ENCODE results near the gene GLRX. TPM values are rescaled to one million over a fixed set of nuclear protein-coding genes. Genes with fewer than 3 reads are reported as not detected.
A peak's percentile ranks its signal among the peaks of the same experiment; 100 is the strongest.

Gene GLRX
- polyA plus RNA-seq, 3 donors, result 386 to 603 (median 555) TPM

DNA sequence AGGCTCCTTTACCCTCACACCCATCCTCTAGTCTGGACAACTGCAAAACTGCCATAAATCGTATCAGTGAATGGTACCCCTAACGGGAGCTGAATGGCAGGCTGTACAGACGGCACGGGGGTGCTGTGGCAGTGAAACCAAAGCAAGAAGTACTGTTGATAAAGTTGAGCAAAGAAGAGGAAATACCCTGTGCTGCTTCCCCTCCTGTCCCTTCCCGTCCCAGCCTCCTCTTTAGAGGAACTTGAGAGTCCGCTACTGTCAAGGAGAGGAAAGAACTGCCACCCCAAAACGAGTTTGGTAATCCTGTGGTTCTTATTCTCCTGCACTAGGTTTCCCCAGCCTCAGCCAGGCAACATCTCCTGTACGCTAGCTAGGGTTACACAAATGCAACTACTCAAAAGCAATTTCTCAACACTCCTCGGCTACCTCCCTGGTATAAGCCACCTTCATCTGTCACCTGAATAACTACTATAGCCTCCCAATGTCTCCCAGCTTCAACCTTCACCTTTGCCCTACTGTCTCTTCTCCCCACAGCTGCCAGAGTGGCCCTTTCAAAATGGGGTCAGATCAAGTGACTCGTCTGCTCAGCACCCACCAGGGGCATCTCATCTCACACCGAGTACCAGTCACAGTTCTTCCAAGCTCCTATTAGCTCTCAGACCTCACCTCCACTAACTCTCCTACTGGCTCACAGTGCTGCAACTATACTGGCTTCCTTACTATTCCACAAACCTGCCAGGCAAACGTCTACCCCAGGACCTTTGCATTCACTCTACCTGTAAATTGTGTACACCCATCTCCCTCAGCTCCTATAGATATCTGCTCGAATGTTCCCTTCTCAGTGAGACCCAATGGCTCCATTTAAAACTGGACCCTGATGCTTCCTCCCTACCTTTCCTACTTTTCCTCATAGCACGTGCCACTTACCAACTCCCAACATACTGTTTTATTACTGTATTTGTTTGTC lies 4.1 kb downstream of the GLRX start:
- H3K9ac ChIP-seq (ENCODE audit: insufficient read depth, low read length, poor library complexity, severe bottlenecking), result peak overlapping the region; percentile 58

GRCh38 chr5:95817430-95817829 lies 5.1 kb downstream of the GLRX start:
- no peak overlapping the region for H2AFZ ChIP-seq (ENCODE audit: insufficient read depth, low read depth, low read length, poor library complexity, severe bottlenecking)
- intact Hi-C loops (cut with micrococcal nuclease), result loop anchor here in 1 of 2 donors (5.0 kb wide), 1 partner anchor 35 kb away; no protein-coding TSS in a partner anchor

More for the DNA sequence above, 4.1 kb downstream of the GLRX start:
- TF ChIP-seq, protein P1, sequence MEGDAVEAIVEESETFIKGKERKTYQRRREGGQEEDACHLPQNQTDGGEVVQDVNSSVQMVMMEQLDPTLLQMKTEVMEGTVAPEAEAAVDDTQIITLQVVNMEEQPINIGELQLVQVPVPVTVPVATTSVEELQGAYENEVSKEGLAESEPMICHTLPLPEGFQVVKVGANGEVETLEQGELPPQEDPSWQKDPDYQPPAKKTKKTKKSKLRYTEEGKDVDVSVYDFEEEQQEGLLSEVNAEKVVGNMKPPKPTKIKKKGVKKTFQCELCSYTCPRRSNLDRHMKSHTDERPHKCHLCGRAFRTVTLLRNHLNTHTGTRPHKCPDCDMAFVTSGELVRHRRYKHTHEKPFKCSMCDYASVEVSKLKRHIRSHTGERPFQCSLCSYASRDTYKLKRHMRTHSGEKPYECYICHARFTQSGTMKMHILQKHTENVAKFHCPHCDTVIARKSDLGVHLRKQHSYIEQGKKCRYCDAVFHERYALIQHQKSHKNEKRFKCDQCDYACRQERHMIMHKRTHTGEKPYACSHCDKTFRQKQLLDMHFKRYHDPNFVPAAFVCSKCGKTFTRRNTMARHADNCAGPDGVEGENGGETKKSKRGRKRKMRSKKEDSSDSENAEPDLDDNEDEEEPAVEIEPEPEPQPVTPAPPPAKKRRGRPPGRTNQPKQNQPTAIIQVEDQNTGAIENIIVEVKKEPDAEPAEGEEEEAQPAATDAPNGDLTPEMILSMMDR (IDR thresholded peaks at IDR 0.05), result no peak
- Mint-ChIP-seq H3K27me3 (ENCODE audit: low read depth in 3 of 3) (peaks cover 0 to 2% (median 1%) of the 10 kb centered on the region in 3 donors), H3K4me1 (peaks cover 78% of the 10 kb centered on the region), H3K36me3 (peaks cover 45 to 52% of the 10 kb centered on the region in 2 donors), H3K4me3 (peak overlapping the region; percentile 97), H3K27ac (peak overlapping the region; percentile 83 to 97 (median 95)), H3K9me3 (no peaks in the 10 kb centered on the region)
- H2AFZ ChIP-seq (ENCODE audit: insufficient read depth, low read depth, low read length, poor library complexity, severe bottlenecking), result peak overlapping the region; percentile 12
- intact Hi-C loops (cut with micrococcal nuclease), result loop anchor here in 1 of 2 donors (2.0 to 5.0 kb wide), 2 partner anchors 16 to 36 kb away; no protein-coding TSS in a partner anchor
- peak; percentile 84 to 97 (median 96) for DNase-seq
- H3K79me2 ChIP-seq (ENCODE audit: insufficient read depth, low read length), result peaks cover 92% of the 10 kb centered on the region
- H3K4me2 ChIP-seq (replicated peaks; ENCODE audit: extremely low read depth, low read length, poor library complexity, severe bottlenecking), result peak overlapping the region; percentile 98
- peaks cover 88% of the 10 kb centered on the region for H4K20me1 ChIP-seq (ENCODE audit: insufficient read depth, low read length)
- peaks cover 53 to 75% of the 10 kb centered on the region in 2 donors for H3K4me1 ChIP-seq (ENCODE audit: control insufficient read depth in 1 of 2, insufficient read depth in 2 of 2, low read length in 2 of 2)
- H3K27ac ChIP-seq (ENCODE audit: low read depth in 1 of 2, low read length in 2 of 2), result peak overlapping the region; percentile 84 to 92
- H3K9me3 ChIP-seq (replicated peaks in 1 of 2; ENCODE audit: control insufficient read depth in 1 of 2, insufficient read depth in 1 of 2, low read length in 2 of 2), result no peaks in the 10 kb centered on the region
- no peaks in the 10 kb centered on the region for H3K27me3 ChIP-seq (ENCODE audit: control insufficient read depth in 2 of 2, insufficient read depth in 2 of 2, low read length in 2 of 2)
- H3K4me3 ChIP-seq (replicated peaks in 1 of 3; ENCODE audit: low read depth in 2 of 3, low read length in 3 of 3), result peak overlapping the region; percentile 87 to 100 (median 98)
- WGBS (ENCODE audit: insufficient coverage), result 15% methylated on average over 7 of the region's 14 CpGs
- peaks cover 39 to 42% of the 10 kb centered on the region in 2 donors for H3K36me3 ChIP-seq (replicated peaks in 1 of 2; ENCODE audit: control insufficient read depth in 1 of 2, insufficient read depth in 2 of 2, low read length in 2 of 2)

More at GRCh38 chr5:95817430-95817829, 5.1 kb downstream of the GLRX start:
- Histone ChIP-seq H3K79me2 (ENCODE audit: insufficient read depth, low read length) (peaks cover 100% of the 10 kb centered on the region), H3K27ac (ENCODE audit: low read depth in 1 of 2, low read length in 2 of 2) (peak overlapping the region; percentile 84 to 92), H3K27me3 (ENCODE audit: control insufficient read depth in 2 of 2, insufficient read depth in 2 of 2, low read length in 2 of 2) (no peaks in the 10 kb centered on the region), H3K4me2 (replicated peaks; ENCODE audit: extremely low read depth, low read length, poor library complexity, severe bottlenecking) (peak overlapping the region; percentile 98), H3K36me3 (replicated peaks in 1 of 2; ENCODE audit: control insufficient read depth in 1 of 2, insufficient read depth in 2 of 2, low read length in 2 of 2) (peaks cover 49 to 52% of the 10 kb centered on the region in 2 donors), H3K9me3 (replicated peaks in 1 of 2; ENCODE audit: control insufficient read depth in 1 of 2, insufficient read depth in 1 of 2, low read length in 2 of 2) (no peaks in the 10 kb centered on the region), H3K4me3 (replicated peaks in 1 of 3; ENCODE audit: low read depth in 2 of 3, low read length in 3 of 3) (peak overlapping the region; percentile 87 to 100 (median 98)), H4K20me1 (ENCODE audit: insufficient read depth, low read length) (peaks cover 97% of the 10 kb centered on the region), H3K4me1 (ENCODE audit: control insufficient read depth in 1 of 2, insufficient read depth in 2 of 2, low read length in 2 of 2) (peaks cover 50 to 69% of the 10 kb centered on the region in 2 donors), H3K9ac (ENCODE audit: insufficient read depth, low read length, poor library complexity, severe bottlenecking) (peak overlapping the region; percentile 58)
- WGBS (ENCODE audit: insufficient coverage), result 32% methylated on average over 9 of the region's 12 CpGs
- peaks cover 0 to 1% (median 0%) of the 10 kb centered on the region in 3 donors for H3K27me3 Mint-ChIP-seq (ENCODE audit: low read depth in 3 of 3)
- H3K27ac Mint-ChIP-seq, result peak overlapping the region; percentile 83 to 97 (median 94)
- H3K9me3 Mint-ChIP-seq, result no peaks in the 10 kb centered on the region
- peak overlapping the region; percentile 97 for H3K4me3 Mint-ChIP-seq
- H3K36me3 Mint-ChIP-seq, result peaks cover 53 to 62% of the 10 kb centered on the region in 2 donors
- DNase-seq, result peak in 2 of 3 donors; percentile 52 to 72
- peaks cover 75% of the 10 kb centered on the region for H3K4me1 Mint-ChIP-seq
- TF ChIP-seq, protein P1 (IDR thresholded peaks at IDR 0.05), result no peak

Measured in CD14-positive monocyte (primary cell).